ENCODE results near the gene RALGAPA2.

DNA sequence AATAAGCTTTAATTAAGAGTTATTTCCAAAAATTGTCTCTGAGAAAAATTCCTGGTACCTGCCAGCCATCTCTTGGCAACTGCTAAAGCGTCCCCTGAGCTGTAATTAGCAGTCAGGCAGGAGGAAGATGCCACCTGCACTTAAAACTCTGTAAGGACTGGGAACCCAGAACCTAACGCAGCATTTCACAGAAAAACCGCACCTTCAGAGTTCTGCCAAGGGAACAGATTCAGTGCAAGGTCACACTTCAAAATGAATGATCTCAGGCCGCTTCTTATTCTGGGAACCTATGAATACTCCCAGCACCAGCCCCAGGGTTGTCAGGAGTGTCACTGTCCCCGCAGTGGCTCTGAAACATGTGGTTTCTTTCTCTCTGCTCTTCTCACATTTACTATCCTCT lies 307.8 kb downstream of the RALGAPA2 start:
- TF ChIP-seq, protein P1, sequence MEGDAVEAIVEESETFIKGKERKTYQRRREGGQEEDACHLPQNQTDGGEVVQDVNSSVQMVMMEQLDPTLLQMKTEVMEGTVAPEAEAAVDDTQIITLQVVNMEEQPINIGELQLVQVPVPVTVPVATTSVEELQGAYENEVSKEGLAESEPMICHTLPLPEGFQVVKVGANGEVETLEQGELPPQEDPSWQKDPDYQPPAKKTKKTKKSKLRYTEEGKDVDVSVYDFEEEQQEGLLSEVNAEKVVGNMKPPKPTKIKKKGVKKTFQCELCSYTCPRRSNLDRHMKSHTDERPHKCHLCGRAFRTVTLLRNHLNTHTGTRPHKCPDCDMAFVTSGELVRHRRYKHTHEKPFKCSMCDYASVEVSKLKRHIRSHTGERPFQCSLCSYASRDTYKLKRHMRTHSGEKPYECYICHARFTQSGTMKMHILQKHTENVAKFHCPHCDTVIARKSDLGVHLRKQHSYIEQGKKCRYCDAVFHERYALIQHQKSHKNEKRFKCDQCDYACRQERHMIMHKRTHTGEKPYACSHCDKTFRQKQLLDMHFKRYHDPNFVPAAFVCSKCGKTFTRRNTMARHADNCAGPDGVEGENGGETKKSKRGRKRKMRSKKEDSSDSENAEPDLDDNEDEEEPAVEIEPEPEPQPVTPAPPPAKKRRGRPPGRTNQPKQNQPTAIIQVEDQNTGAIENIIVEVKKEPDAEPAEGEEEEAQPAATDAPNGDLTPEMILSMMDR (IDR thresholded peaks at IDR 0.05): no peak
- no peak for TF ChIP-seq POLR2A (IDR thresholded peaks at IDR 0.05)
